Osteocyte (in vitro differentiated cells): ENCODE data around the gene ZC3H11A. TPM values are rescaled to one million over a fixed set of nuclear protein-coding genes. Genes with fewer than 3 reads are reported as not detected.
"Not testable (repeated sequence)": the region's sequence is repeated elsewhere in the genome, so short reads cannot be mapped to it uniquely, and the experiment has no call there.

Source experiments
- DNase-seq: peaks from one replicate; pipeline ENCODE4 v3.0.0; 2021; ENCODE audit warnings: mixed read lengths; ENCODE audit not compliant: unreplicated experiment; ENCODE audit errors: extremely low spot score
- H3K27ac Mint-ChIP-seq: one replicate; pipeline ENCODE4 v1.8.0; 2021; ENCODE audit warnings: mild to moderate bottlenecking, mixed read lengths; ENCODE audit not compliant: unreplicated experiment
- H3K27me3 Mint-ChIP-seq: one replicate; pipeline ENCODE4 v1.8.0; 2021; ENCODE audit warnings: mixed read lengths; ENCODE audit not compliant: unreplicated experiment
- H3K36me3 Mint-ChIP-seq: one replicate; pipeline ENCODE4 v1.8.0; 2021; ENCODE audit warnings: mixed read lengths; ENCODE audit not compliant: unreplicated experiment
- H3K4me1 Mint-ChIP-seq: one replicate; pipeline ENCODE4 v1.8.0; 2021; ENCODE audit warnings: mixed read lengths; ENCODE audit not compliant: unreplicated experiment
- H3K4me3 Mint-ChIP-seq: one replicate; pipeline ENCODE4 v1.8.0; 2021; ENCODE audit warnings: mild to moderate bottlenecking, moderate library complexity, mixed read lengths; ENCODE audit not compliant: unreplicated experiment
- H3K9me3 Mint-ChIP-seq: one replicate; pipeline ENCODE4 v1.8.0; 2021; ENCODE audit warnings: mixed read lengths; ENCODE audit not compliant: unreplicated experiment
- CTCF ChIP-seq: fragments of 200-600 bp; sonication (generic); IDR thresholded peaks from 2 replicates; pipeline ENCODE4 v1.5.0; 2021; ENCODE audit warnings: antibody characterized with exemption, mild to moderate bottlenecking, moderate library complexity
- total RNA-seq: library from RNA; stranded (reverse); gene quantifications from 2 replicates; pipeline ENCODE4 v1.2.1, GENCODE V29; 2021

Gene ZC3H11A
- total RNA-seq, 1 donor from 2014 or later = 94.8 TPM

GRCh38 chr1:203789966-203790365 lies 5.5 kb upstream of the ZC3H11A start:
- no peaks in the 10 kb centered on the region for H3K27me3 Mint-ChIP-seq
- TF ChIP-seq CTCF = no peak
- no peak overlapping the region for H3K27ac Mint-ChIP-seq
- peaks cover 4% of the 10 kb centered on the region for H3K4me1 Mint-ChIP-seq
- DNase-seq = no peak
- no peaks in the 10 kb centered on the region for H3K9me3 Mint-ChIP-seq
- no peak overlapping the region for H3K4me3 Mint-ChIP-seq
- H3K36me3 Mint-ChIP-seq = no peaks in the 10 kb centered on the region

DNA sequence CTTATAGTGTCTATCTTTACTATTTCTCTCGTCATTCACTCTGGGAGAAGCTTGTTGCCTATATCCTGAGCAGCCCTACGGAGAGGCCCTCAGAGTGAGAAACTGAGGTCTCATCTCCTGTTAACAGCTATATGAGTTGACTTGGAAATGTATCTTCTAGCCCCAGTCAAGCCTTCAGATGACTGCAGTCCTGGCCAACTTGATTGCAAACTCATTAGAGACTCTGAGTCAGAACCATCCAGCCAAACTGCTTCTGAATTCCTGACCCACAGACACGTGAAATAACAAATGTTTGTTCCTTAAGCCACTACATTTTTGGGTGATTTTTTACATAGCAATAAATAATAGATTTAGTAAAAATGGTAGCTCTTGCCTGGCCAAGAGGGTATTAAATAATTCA lies 3.9 kb upstream of the ZC3H11A start:
- Mint-ChIP-seq H3K4me1 (peaks cover 7% of the 10 kb centered on the region), H3K27ac (no peak overlapping the region), H3K27me3 (no peaks in the 10 kb centered on the region), H3K36me3 (no peaks in the 10 kb centered on the region), H3K9me3 (no peaks in the 10 kb centered on the region), H3K4me3 (no peak overlapping the region)
- DNase-seq = no peak
- no peak for TF ChIP-seq CTCF

- Mint-ChIP-seq H3K27ac (no peak overlapping the region), H3K4me1 (peaks cover 15% of the 10 kb centered on the region), H3K27me3 (no peaks in the 10 kb centered on the region), H3K9me3 (peaks cover 3% of the 10 kb centered on the region), H3K36me3 (peaks cover 7% of the 10 kb centered on the region), H3K4me3 (no peak overlapping the region)
- DNase-seq = no peak
- TF ChIP-seq CTCF = no peak
These were observed 2.9 kb upstream of the ZC3H11A start for GRCh38 chr1:203792486-203792885.

- H3K27ac Mint-ChIP-seq, H3K9me3 Mint-ChIP-seq: not testable (repeated sequence)
These were observed 1.9 kb upstream of the ZC3H11A start for GRCh38 chr1:203793561-203793960.

DNA sequence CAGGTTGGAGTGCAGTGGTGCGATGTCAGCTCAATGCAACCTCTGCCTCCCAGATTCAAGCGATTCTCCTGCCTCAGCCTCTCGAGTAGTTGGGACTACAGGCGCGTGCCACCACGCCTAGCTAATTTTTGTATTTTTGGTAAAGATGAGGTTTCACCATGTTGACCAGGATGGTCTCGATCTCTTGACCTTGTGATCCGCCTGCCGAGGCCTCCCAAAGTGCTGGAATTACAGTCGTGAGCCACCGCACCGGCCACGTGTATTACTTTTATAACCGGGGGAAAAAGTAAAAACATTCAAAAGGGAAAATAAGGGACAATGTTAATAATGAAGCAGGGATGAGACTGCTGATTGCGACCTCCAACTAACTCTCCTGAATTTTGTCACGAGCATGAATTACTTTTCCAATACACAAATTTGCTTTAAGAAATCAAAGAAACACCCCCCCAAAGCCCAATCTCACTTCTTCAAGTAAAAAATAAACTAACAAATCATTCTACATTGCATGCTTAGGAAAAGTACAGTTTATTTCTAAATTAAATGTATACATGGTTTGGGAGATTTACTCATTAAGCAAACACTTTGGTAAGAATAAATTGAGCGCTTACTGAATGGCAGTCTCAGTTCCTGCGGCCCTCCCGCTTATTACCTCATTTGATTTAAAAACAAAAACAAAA lies 521 bp upstream of the ZC3H11A start:
- Mint-ChIP-seq H3K4me1 (peaks cover 31% of the 10 kb centered on the region), H3K27ac (peak overlapping the region; percentile 98), H3K27me3 (no peaks in the 10 kb centered on the region), H3K36me3 (peaks cover 22% of the 10 kb centered on the region), H3K9me3 (peaks cover 5% of the 10 kb centered on the region), H3K4me3 (peak overlapping the region; percentile 96)
- DNase-seq = peak; percentile 21
- no peak for TF ChIP-seq CTCF

More at GRCh38 chr1:203793561-203793960, 1.9 kb upstream of the ZC3H11A start:
- not testable (repeated sequence) for H3K4me3 Mint-ChIP-seq, H3K27me3 Mint-ChIP-seq
- peaks cover 24% of the 10 kb centered on the region for H3K4me1 Mint-ChIP-seq
- H3K36me3 Mint-ChIP-seq = peaks cover 17% of the 10 kb centered on the region
- DNase-seq = peak; percentile 19
